GM21367 (cell line): ENCODE measurements around the gene SMIM44.

ENCODE experiments used
- ATAC-seq: cut with Tn5 transposase; IDR thresholded peaks from one replicate; pipeline ENCODE4 v1.9.1; 2021; ENCODE audit not compliant: unreplicated experiment

The SMIM44 gene

DNA sequence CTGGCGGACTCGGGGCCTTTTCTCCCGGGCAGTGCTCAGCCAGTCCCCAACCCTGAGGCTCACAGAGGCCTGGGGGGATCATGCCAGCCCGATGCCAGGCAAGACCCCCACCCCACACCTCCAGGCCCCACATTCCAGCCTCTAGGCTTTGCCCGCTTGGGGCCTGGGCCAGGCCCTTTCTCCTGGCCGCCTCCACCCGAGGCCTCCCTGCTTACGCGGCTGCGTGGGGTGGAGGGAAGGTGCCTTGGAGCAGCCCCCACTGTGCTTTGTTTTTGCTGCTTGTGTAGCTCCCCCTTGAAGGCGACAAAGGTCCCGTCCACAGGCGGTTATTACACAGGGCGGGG, 41.3 kb downstream of the SMIM44 start:
- no peak for ATAC-seq

DNA sequence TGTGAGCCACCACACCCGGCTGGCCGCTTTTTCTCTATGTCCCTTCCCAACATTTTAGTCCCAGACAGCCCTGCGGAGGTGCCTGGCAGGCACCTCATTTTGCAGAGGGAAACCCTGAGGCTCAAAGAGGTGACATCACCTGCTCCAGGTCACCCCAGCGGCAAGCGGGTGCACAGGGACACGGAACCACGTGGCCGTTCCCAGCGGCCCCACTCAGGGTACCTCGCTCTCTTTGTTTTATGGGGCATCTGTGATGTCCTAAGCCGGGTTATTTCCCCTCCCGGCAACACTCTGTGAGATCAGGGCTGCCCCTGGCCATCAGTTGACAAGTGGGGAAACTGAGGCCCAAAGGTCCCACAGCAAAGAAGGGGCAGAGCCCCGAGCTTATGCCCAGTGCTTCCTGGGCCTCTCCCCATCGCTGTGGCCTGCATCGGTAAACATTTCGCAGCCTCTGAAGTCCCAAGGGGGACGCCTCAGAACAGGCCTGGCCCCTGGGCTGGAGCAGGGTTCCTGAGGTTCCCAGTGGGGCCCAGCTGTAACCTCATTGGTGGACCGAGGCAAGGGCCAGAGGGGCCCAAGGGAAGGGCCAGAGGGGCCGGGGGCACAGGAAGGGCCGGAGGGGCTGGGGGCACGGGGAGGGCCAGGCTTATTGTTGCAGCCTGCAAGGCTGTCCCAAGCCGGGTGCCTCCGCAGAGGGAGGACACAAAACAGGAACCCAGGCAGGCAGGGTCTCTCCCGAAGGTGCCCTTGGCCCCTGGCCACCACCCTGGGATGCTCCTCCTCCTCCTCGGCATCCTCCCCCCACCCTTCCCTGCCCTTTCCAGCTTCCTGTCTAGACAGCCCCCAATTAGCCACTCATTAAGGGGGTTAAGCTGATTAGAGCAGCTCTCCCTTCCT, 41.9 kb downstream of the SMIM44 start:
- ATAC-seq, result no peak

DNA sequence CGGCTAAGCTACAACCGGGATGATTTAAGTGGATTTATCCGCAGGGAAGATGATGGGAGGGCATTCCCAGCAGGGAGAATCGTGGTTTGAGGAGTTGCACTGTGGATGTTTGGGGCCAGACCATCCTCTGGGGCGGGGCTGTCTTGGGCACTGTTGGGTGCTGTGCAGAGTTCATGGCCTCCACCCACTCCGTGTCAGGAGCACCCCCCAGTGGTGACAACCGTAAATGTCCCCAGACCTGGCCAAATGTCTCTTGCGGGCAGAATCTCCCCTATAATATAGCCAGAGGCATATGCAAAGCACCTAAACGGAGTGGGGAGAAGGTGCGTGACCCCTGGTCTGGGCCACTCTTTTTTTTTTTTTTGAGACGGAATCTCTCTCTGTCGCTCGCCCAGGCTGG, 43.2 kb downstream of the SMIM44 start:
- no peak for ATAC-seq

DNA sequence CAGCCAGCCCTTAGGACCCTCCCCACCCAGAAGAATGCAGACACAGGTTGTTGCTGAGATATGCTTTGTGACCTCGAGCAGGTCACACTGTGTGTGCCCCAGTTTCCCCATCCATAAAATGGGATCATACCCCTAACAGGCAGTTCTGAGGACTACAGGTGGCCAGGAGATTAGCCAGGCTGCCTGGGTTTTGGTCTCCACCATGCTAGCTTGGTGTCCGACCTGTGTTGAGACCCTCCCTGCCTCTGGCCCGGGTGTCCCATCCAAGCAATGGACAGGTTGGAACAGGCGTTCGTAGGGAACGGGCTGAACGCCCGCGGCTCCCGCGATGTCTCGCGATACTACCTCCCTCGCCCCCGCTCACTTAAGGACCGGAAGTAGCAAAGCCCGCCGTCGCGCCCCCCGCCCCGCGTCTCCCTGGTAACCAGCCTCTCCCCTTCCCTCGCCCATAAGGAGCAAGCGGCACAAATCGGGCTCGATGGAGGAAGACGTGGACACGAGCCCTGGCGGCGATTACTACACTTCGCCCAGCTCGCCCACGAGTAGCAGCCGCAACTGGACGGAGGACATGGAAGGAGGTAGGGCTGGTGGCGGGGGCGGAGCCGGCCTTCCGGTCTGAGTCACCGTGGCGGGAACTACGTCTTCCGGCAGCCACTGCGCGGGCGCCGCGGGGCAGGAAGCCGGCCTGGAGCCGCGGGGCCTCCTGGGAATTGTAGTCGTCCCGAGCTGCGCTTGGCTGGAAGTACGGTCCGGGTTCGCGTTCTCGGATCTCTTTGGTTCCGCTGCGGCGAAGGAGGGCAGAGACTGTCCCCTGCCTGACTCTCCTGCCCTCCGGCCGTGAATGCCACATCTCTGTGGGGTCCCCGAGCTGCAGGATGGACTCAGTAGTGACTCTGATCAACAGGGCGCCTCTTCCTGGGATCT, 48.3 kb downstream of the SMIM44 start:
- peak; percentile 80 for ATAC-seq

DNA sequence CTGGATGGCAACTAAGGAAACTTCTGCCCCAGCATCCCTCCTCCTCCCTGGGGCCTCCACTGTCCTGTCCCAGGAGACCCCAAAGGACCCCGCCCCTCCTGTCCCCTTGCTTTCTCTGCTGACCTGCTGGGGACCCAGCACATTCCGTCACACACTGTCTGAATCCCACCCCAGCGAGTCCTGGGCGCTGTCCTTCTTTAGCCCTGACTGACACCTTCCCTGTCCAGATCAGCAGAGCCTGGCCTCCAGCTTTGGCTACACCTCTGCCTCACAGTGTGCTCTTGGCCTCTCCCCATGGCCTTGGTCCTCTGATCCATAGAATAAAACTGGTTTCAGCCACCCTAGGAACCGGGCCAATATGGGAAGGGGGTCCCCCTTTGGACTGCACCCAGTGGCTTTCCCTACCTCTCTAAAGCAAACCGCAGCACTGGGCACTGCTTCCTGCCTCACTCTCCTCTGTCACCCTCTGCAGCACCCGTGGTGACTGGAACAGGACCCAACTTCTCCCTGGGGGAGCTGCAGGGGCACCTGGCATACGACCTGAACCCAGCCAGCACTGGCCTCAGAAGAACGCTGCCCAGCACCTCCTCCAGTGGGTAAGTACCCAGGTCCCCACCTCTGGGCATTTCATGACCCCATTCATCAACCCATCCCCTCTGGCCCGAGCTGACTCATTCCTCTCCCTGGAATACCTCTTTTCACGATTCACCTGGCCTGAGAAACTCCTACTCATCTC, 49.3 kb downstream of the SMIM44 start:
- ATAC-seq, result no peak

DNA sequence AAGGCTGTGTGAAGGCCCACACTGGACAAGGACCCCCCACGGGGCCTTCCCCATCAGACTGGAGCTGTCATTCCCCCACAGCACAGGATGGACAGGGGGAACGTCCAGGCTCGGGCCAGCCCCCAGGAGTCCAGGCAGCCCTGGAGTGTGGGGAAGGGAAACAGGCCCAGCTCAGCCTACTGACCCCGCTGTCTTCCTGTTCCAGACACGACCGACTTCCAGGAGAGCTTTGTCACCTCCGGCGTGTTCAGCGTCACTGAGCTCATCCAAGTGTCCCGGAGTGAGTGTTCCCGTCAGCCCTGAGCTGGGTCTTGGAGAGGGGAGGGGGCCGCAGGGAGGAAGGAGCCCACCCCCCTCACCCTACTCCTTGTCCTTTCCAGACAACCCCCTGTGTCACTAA, 49.9 kb downstream of the SMIM44 start:
- ATAC-seq, result no peak
